Adrenal gland (tissue), 12 donors: ENCODE data around the gene PORCN. TPM values are rescaled to one million over a fixed set of nuclear protein-coding genes. Genes with fewer than 3 reads are reported as not detected.
A peak's percentile ranks its signal among the peaks of the same experiment; 100 is the strongest.

ENCODE experiments used
- DNase-seq, 7 donors: peaks; one replicate each; pipeline ENCODE4 v3.0.0-alpha.2; 2019 to 2020
- H3K27ac ChIP-seq, 5 donors: fragments of 200-600 bp; sonication (generic) in 4 of 5; 1 replicate in 3 of 5; 2 replicates in 2 of 5; pipeline versions ENCODE4 v1.5.1 to v1.8.0; 2016 to 2020; ENCODE audit warnings: mild to moderate bottlenecking in 1 of 5
- H3K27me3 ChIP-seq: fragments of 200-600 bp; 2 replicates; pipeline ENCODE4 v1.8.0; 2021
- H3K36me3 ChIP-seq, 2 donors: fragments of 200-600 bp; replicated peaks in 1 of 2; 1 replicate in 1 of 2; 2 replicates in 1 of 2; pipeline versions ENCODE4 v1.5.1 to v1.8.0; 2018 to 2022
- H3K4me1 ChIP-seq, 2 donors: fragments of 200-600 bp; replicated peaks in 1 of 2; 1 replicate in 1 of 2; 2 replicates in 1 of 2; pipeline versions ENCODE4 v1.5.1 to v1.8.0; 2018 to 2021
- H3K4me3 ChIP-seq, 4 donors: fragments of 200-600 bp; sonication (generic) in 3 of 4; one replicate each; pipeline ENCODE4 v1.5.1; 2016 to 2018
- H3K9me3 ChIP-seq, 3 donors: fragments of 200-600 bp; sonication (generic) in 1 of 3; replicated peaks in 1 of 3; 1 replicate in 2 of 3; 2 replicates in 1 of 3; pipeline versions ENCODE4 v1.5.1 to v1.8.0; 2016 to 2021
- POLR2A ChIP-seq, 2 donors: fragments of 450-650 bp; IDR thresholded peaks; one replicate each; pipeline ENCODE4 v1.6.1; 2017; ENCODE audit warnings: antibody characterized with exemption in 2 of 2, mild to moderate bottlenecking in 2 of 2, moderate library complexity in 1 of 2
- WGBS, 4 donors: extraction: QIAGEN DNeasy Blood & Tissue Kit in 2 of 4; methylation state at CpG; one replicate each; pipeline versions ENCODE4 v1.1.5 to v1.1.7; 2013 to 2017; 5-methylcytosine and 5-hydroxymethylcytosine counted together
- intact Hi-C, 2 donors: fragments of 100-400 bp; cut with DNase I; formaldehyde crosslinking; loops; one replicate each; pipeline versions ENCODE4 v1.14.1 to v1.15.0; 2022 to 2023
- polyA plus RNA-seq, 3 donors: library from polyadenylated mRNA; stranded (reverse); fragments of 200-250 nt in 2 of 3; fragments of 350-450 nt in 1 of 3; fragmentation: Illumina TruSeq in 1 of 3; extraction: RNeasy Lipid Tissue Mini Kit (QIAGEN cat#74804) in 1 of 3; gene quantifications; one replicate each; pipeline ENCODE4 v1.2.3, GENCODE V29; 2013 to 2014
- total RNA-seq, 9 donors: library from RNA; depleted of rRNA in 4 of 9; stranded (reverse); fragments of >200 nt in 4 of 9; fragments of 120-200 nt in 1 of 9; fragmentation: NEBNext Ultra II Directional in 1 of 9; extraction: Animal tissue kit (Norgen Biotek cat#: 25700) in 1 of 9; gene quantifications; one replicate each; pipeline versions ENCODE4 v1.1.0 to v1.2.4, GENCODE V29; 2013 to 2023
- TF ChIP-seq, protein P1 (sequence below), 6 experiments: fragments of 450-650 bp in 4 of 6; fragments of 200-600 bp in 2 of 6; sonication (generic) in 1 of 6; IDR thresholded peaks; 1 replicate in 5 of 6; 2 replicates in 1 of 6; pipeline versions ENCODE4 v1.5.1 to v1.8.0; 2016 to 2021; ENCODE audit warnings: antibody characterized with exemption in 6 of 6, mild to moderate bottlenecking in 2 of 6, moderate library complexity in 1 of 6
- donor health status: healthy with polysubstance abuse.
- donor health status: Bipolar disorder and iron deficiency.
- donor health status: DM: yes; HTN: yes; CAD: no.
- donor health status: DM: no; HTN: no; CAD: no.
- donor health status: DM: no; HTN: no; CAD: no.
- donor health status: DM: yes; HTN: yes; CAD: no.

The PORCN gene
- total and polyA plus RNA-seq, 12 donors = 9.5 to 290 (median 86.3) TPM

DNA sequence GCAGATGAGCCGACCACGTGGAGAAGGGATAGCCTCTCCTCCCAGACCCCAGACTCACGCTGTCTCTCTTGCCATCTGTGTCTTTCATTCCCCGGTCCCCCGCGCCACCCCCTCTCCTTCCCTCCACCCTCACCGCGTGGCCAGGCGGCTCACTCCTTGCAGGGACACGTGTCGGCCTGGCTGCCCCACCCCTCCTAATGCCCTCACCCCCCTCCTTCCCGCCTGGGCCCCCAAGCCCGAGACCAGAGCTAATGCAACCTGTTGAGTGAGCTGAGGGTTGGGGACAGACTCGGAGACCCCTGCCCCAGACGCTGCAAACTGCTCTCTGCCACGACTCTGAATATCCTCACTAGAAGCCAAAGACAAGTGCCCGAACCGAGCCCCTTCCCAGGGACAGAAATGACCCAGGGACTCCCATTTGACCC lies 40.5 kb upstream of the PORCN start:
- Histone ChIP-seq H3K27me3 (no peaks in the 10 kb centered on the region), H3K4me3 (peak overlapping the region in 1 of 4 donors; percentile 38), H3K4me1 (no peaks in the 10 kb centered on the region), H3K27ac (no peak overlapping the region), H3K36me3 (no peaks in the 10 kb centered on the region), H3K9me3 (no peaks in the 10 kb centered on the region)
- intact Hi-C loops = no loop called here
- TF ChIP-seq POLR2A (IDR thresholded peaks at IDR 0.05) = no peak
- TF ChIP-seq, protein P1, sequence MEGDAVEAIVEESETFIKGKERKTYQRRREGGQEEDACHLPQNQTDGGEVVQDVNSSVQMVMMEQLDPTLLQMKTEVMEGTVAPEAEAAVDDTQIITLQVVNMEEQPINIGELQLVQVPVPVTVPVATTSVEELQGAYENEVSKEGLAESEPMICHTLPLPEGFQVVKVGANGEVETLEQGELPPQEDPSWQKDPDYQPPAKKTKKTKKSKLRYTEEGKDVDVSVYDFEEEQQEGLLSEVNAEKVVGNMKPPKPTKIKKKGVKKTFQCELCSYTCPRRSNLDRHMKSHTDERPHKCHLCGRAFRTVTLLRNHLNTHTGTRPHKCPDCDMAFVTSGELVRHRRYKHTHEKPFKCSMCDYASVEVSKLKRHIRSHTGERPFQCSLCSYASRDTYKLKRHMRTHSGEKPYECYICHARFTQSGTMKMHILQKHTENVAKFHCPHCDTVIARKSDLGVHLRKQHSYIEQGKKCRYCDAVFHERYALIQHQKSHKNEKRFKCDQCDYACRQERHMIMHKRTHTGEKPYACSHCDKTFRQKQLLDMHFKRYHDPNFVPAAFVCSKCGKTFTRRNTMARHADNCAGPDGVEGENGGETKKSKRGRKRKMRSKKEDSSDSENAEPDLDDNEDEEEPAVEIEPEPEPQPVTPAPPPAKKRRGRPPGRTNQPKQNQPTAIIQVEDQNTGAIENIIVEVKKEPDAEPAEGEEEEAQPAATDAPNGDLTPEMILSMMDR (IDR thresholded peaks at IDR 0.05) = no peak
- 0 to 31% (median 16%) methylated on average over 1 to 18 of the region's 18 CpGs for WGBS, 4 donors
- peak in 1 of 7 donors; percentile 11 for DNase-seq

DNA sequence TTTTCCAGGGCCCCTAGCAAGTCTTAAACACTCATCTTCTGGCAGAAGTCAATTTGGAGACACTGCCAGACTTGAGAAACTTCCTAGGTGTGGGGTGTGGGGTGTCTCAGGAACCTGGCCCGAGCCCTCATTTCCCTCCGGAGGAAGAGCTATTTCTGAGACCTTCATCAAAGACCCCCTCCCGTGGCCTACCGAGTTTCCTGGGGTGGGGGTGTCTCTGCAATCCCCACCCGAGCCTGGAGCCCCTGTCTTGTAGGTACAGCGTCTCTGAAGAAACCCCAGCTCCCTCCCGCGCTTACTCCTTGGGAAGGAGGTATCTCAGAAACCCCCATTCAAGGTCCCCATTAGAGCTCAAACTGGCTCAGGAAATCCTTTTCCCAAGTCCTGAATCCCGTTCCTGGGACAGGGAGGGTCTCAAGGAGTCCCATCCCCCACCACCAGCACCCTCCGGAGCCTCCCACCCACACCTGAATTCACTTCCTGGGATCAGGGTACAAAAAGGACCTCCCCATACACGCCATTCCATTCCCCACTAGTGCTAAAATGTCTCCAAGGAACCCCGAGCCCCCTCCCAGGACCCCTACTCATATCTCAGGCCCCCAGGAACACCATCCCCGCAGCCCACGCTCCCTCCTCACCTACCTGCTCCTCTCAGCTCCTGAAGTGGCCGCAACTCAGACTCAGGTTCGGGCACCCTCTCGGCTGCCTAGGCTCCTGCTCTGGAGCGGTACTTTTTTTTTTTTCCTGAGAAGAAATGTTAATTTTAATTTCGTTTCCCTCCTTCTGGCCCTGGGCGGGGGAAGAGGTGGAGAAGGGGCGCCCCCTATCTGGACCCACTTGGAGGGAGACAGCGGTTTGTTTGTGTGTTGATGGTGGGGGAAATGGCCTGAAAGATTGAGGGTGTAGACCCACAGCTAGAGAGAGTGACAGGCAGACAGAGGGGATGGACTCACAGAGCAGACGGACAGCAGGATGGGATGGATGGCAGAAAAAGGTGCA lies 39.8 kb upstream of the PORCN start:
- TF ChIP-seq, protein P1 (IDR thresholded peaks at IDR 0.05) = no peak
- no peak for TF ChIP-seq POLR2A (IDR thresholded peaks at IDR 0.05)
- intact Hi-C loops = no loop called here
- no peak for DNase-seq
- no peaks in the 10 kb centered on the region for H3K27me3 ChIP-seq
- WGBS, 4 donors = 20 to 55% (median 36%) methylated on average over 13 to 23 of the region's 23 CpGs
- no peak overlapping the region for H3K27ac ChIP-seq
- H3K4me3 ChIP-seq = peak overlapping the region in 1 of 4 donors; percentile 38
- H3K4me1 ChIP-seq = no peaks in the 10 kb centered on the region
- no peaks in the 10 kb centered on the region for H3K36me3 ChIP-seq
- no peaks in the 10 kb centered on the region for H3K9me3 ChIP-seq

DNA sequence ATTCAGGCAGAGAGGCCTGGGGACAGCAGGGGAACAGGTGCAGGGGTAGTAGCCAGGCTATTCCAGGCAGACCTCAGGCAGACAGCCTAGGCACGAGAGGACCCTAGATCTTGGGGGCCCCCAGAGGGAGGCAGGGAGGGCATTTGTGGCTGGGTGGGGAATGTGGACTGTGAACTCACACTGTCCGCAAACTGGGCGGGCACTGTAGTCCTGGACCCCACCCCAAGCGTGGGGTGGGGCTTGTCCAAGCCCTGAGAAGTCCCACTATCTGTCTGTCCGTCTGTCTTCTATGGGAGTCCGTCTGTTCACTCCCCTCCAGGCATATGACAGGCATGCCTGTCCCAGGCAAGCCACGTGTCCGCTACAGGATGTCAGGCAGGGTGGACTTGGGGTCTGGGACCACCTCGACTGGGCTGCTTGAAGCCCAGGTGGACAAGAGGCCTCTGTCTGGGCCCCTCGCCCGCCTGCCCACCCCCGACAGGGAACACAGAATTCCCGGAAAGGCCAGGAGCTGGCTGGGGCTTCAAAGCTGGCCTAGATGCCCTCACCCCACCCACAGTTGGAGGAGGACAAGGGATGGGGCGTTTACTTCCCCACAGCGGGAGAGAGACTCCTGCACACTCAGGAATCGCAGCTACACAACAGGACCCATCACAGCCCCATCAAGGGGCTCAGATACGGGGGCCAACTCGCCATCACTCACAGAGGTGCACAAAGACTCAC lies 38.5 kb upstream of the PORCN start, which contains the start of gene SLC38A5:
SLC38A5 (minus strand) TSS at position 151 of the 723 bp plus-strand sequence. CDS start 2,336 bp downstream, outside the sequence.
- intact Hi-C loops = no loop called here

More for the DNA sequence above, 38.5 kb upstream of the PORCN start, which contains the start of gene SLC38A5:
- no peaks in the 10 kb centered on the region for H3K9me3 ChIP-seq
- H3K27me3 ChIP-seq = no peaks in the 10 kb centered on the region
- H3K4me3 ChIP-seq = peak within 1 kb of the TSS in 1 of 4 donors; percentile 38
- 79 to 89% (median 82%) methylated on average over 12 to 18 of the region's 18 CpGs; no CpG with 5 or more reads in 1 of the 4 donors for WGBS, 4 donors
- no peaks in the 10 kb centered on the region for H3K4me1 ChIP-seq
- no peak for TF ChIP-seq POLR2A (IDR thresholded peaks at IDR 0.05)
- TF ChIP-seq, protein P1 (IDR thresholded peaks at IDR 0.05) = no peak
- H3K27ac ChIP-seq = no peak within 1 kb of the TSS
- DNase-seq = no peak
- no peaks in the 10 kb centered on the region for H3K36me3 ChIP-seq
